Activated T-cell treated with anti-CD3 and anti-CD28 coated beads, Interleukin-2, amount 50 U/mL, for 72 hours (primary cell): ENCODE measurements around the gene NR5A2. TPM values are rescaled to one million over a fixed set of nuclear protein-coding genes. Genes with fewer than 3 reads are reported as not detected.

ENCODE experiments used
- ATAC-seq, 2 donors: fragments of 150-1000 bp; cut with Tn5 transposase; replicated peaks in 1 of 2; 2 replicates each; pipeline ENCODE4 v1.10.0; 2021; ENCODE audit warnings: moderate library complexity in 2 of 2, mild to moderate bottlenecking in 1 of 2
- DNase-seq, 2 donors: peaks; one replicate each; pipeline ENCODE4 v3.0.0; 2021 to 2022; ENCODE audit warnings: mixed read lengths in 1 of 2
- H3K27ac Mint-ChIP-seq: one replicate; pipeline ENCODE4 v1.8.0; 2022; ENCODE audit warnings: mild to moderate bottlenecking, moderate library complexity, mixed read lengths
- H3K27me3 Mint-ChIP-seq: one replicate; pipeline ENCODE4 v1.8.0; 2022; ENCODE audit warnings: low read depth, mixed read lengths
- H3K36me3 Mint-ChIP-seq, 2 donors: one replicate each; pipeline ENCODE4 v1.8.0; 2022; ENCODE audit warnings: mixed read lengths in 2 of 2, mild to moderate bottlenecking in 1 of 2; ENCODE audit not compliant: insufficient read depth in 2 of 2
- H3K4me1 Mint-ChIP-seq: one replicate; pipeline ENCODE4 v1.8.0; 2022; ENCODE audit warnings: low read depth, mixed read lengths
- H3K4me3 Mint-ChIP-seq, 2 donors: one replicate each; pipeline ENCODE4 v1.8.0; 2022; ENCODE audit warnings: mild to moderate bottlenecking in 2 of 2, mixed read lengths in 2 of 2, moderate library complexity in 2 of 2
- H3K9me3 Mint-ChIP-seq, 2 donors: one replicate each; pipeline ENCODE4 v1.8.0; 2022; ENCODE audit warnings: mixed read lengths in 2 of 2
- total RNA-seq, 2 donors: library from RNA; stranded (reverse); gene quantifications; one replicate each; pipeline ENCODE4 v1.2.3, GENCODE V29; 2022

NR5A2 gene
- total RNA-seq, 2 donors from 2014 or later: 0.07 to 0.16 TPM

GRCh38 chr1:200223207-200223606 is 195.7 kb downstream of the NR5A2 start:
- ATAC-seq (no peak), DNase-seq (no peak)
- Mint-ChIP-seq H3K27ac (no peak overlapping the region), H3K4me1 (peaks cover 24% of the 10 kb centered on the region), H3K36me3 (no peaks in the 10 kb centered on the region), H3K4me3 (no peak overlapping the region), H3K27me3 (peaks cover 24% of the 10 kb centered on the region), H3K9me3 (no peaks in the 10 kb centered on the region)

- H3K9me3 Mint-ChIP-seq: no peaks in the 10 kb centered on the region
- ATAC-seq (no peak), DNase-seq (no peak)
- H3K36me3 Mint-ChIP-seq: no peaks in the 10 kb centered on the region
- H3K4me1 Mint-ChIP-seq: peaks cover 26% of the 10 kb centered on the region
- H3K27me3 Mint-ChIP-seq: peaks cover 27% of the 10 kb centered on the region
- no peak overlapping the region for H3K27ac Mint-ChIP-seq
- no peak overlapping the region for H3K4me3 Mint-ChIP-seq
Measured at GRCh38 chr1:200223613-200224012, 196.1 kb downstream of the NR5A2 start.

- ATAC-seq (no peak), DNase-seq (no peak)
- peaks cover 27% of the 10 kb centered on the region for H3K27me3 Mint-ChIP-seq
- no peaks in the 10 kb centered on the region for H3K9me3 Mint-ChIP-seq
- H3K4me1 Mint-ChIP-seq: peaks cover 26% of the 10 kb centered on the region
- no peaks in the 10 kb centered on the region for H3K36me3 Mint-ChIP-seq
- H3K27ac Mint-ChIP-seq: no peak overlapping the region
- no peak overlapping the region for H3K4me3 Mint-ChIP-seq
Measured at GRCh38 chr1:200224315-200224714, 196.8 kb downstream of the NR5A2 start.

DNA sequence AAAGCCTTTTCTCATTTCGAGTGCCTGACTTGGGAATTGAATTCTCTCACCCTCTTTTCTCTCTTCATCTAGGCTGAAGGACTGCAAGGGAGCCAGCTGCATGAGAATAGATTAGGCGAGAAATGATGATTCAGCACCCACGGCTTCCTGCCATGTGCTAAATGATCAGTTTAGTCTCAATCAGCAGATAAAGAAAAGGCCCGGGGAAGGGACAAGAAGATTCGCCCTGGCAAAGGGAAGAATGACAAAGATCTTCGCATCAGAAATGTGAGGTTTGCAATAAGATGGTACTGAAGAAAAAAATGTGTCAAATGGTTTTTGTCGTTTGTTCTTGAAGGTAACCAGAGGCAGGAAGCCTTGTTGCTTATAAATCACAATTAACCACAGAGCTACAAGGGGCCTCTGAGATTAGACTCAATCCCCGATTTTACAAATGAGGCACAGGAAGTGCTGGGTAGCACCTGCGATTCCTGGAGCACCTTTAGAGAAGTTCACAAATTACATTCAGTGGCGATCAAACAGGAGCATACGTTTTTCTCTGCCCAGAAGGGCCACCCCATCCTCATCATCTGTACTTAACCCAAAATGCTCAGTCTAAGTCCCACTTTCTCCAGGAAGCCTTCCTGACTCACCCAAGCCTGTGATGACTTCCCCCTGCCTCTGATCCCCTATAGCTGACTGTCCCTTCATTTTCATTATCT is 198.9 kb downstream of the NR5A2 start:
- Mint-ChIP-seq H3K9me3 (no peaks in the 10 kb centered on the region), H3K27me3 (peaks cover 26% of the 10 kb centered on the region), H3K4me3 (peak overlapping the region; percentile 41 to 62), H3K4me1 (peaks cover 26% of the 10 kb centered on the region), H3K27ac (no peak overlapping the region), H3K36me3 (no peaks in the 10 kb centered on the region)
- DNase-seq (peak; percentile 22 to 31), ATAC-seq (peak; percentile 47 to 79)

DNA sequence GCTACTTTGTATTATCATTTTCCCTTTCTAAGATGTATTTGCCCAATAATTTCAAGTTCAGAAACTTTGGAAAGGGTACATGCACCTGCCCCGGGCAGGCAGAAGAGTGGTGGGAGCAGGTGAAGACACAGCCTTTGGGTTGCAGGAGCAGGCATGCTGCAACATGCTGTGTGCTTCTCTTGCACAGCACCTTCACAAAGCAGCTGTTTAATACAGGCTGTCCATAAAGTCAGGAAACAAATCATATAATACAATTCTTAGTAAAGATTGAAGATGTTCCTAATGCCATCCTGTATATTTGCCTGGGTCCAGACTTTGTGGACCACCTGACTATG is 199.4 kb downstream of the NR5A2 start:
- H3K27ac Mint-ChIP-seq: no peak overlapping the region
- ATAC-seq: no peak
- DNase-seq: no peak
- H3K27me3 Mint-ChIP-seq: peaks cover 21% of the 10 kb centered on the region
- H3K4me1 Mint-ChIP-seq: peaks cover 20% of the 10 kb centered on the region
- peak overlapping the region; percentile 41 to 62 for H3K4me3 Mint-ChIP-seq
- H3K9me3 Mint-ChIP-seq: no peaks in the 10 kb centered on the region
- H3K36me3 Mint-ChIP-seq: no peaks in the 10 kb centered on the region
